ENCODE measurements around the gene NSUN4. TPM values are rescaled to one million over a fixed set of nuclear protein-coding genes. Genes with fewer than 3 reads are reported as not detected.

Gene NSUN4
- 11.9 and 22.9 TPM in 2 replicates for total RNA-seq

GRCh38 chr1:46340404-46341221, at the start of gene NSUN4:
Gene NSUN4, plus strand, starts transcription at chr1:46340807. Its CDS starts 20 bp downstream, at chr1:46340827.
- H3K4me3 ChIP-seq (ENCODE audit: low read depth, low read length): peak within 1 kb of the TSS; percentile 92
- TF ChIP-seq, protein P1, sequence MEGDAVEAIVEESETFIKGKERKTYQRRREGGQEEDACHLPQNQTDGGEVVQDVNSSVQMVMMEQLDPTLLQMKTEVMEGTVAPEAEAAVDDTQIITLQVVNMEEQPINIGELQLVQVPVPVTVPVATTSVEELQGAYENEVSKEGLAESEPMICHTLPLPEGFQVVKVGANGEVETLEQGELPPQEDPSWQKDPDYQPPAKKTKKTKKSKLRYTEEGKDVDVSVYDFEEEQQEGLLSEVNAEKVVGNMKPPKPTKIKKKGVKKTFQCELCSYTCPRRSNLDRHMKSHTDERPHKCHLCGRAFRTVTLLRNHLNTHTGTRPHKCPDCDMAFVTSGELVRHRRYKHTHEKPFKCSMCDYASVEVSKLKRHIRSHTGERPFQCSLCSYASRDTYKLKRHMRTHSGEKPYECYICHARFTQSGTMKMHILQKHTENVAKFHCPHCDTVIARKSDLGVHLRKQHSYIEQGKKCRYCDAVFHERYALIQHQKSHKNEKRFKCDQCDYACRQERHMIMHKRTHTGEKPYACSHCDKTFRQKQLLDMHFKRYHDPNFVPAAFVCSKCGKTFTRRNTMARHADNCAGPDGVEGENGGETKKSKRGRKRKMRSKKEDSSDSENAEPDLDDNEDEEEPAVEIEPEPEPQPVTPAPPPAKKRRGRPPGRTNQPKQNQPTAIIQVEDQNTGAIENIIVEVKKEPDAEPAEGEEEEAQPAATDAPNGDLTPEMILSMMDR (IDR thresholded peaks at IDR 0.05; ENCODE audit: insufficient read depth, low read depth, low read length): peak; percentile 57
- DNase-seq (ENCODE audit: low read depth): peak; percentile 99

GRCh38 chr1:46295306-46295705, 45.3 kb upstream of the NSUN4 start:
- TF ChIP-seq, protein P1 (IDR thresholded peaks at IDR 0.05; ENCODE audit: insufficient read depth, low read depth, low read length): no peak
- H3K4me3 ChIP-seq (ENCODE audit: low read depth, low read length): no peak overlapping the region
- no peak for DNase-seq (ENCODE audit: low read depth)

GRCh38 chr1:46298387-46298786, 42.2 kb upstream of the NSUN4 start:
- no peak for DNase-seq (ENCODE audit: low read depth)
- H3K4me3 ChIP-seq (ENCODE audit: low read depth, low read length): no peak overlapping the region
- TF ChIP-seq, protein P1 (IDR thresholded peaks at IDR 0.05; ENCODE audit: insufficient read depth, low read depth, low read length): no peak

DNA sequence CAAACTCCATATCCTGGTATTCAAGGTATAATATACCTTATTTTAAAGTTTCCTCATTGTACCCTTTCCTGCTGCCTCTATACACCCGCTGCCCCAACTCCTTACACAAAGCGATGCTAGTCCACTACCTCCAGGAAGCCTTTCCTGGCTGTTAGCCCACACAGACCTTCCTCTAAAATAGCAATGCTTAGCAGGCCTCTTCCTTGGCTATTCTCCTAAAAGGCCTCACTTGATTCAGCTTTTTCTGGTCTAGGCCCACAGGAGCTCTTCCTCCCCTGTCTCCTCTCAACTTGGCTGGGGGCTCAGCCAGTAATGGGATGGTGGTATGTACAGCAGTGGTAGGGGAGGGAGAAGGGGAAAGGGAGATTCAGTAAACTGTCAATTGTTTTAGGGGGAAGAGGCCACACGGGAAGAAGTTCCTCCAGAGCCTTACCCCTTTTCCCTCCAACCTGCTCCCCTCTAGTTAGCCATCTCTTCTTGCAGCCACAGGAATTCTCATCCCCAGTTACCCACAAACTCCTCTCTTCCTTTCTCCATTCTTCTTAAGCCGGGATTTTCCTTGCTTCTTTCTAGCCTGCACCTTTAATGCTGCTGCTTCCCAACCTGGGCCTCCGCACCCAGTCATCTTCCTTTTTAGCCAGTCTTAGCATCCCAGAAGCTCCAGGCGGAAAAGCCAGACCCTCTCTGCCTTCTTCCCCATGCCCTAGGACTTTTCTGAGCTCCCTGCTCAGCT, 39.8 kb upstream of the NSUN4 start:
- DNase-seq (ENCODE audit: low read depth): peak; percentile 43
- TF ChIP-seq, protein P1 (IDR thresholded peaks at IDR 0.05; ENCODE audit: insufficient read depth, low read depth, low read length): no peak
- H3K4me3 ChIP-seq (ENCODE audit: low read depth, low read length): peak overlapping the region; percentile 96

GRCh38 chr1:46301406-46301807, 39.2 kb upstream of the NSUN4 start:
- TF ChIP-seq, protein P1 (IDR thresholded peaks at IDR 0.05; ENCODE audit: insufficient read depth, low read depth, low read length): no peak
- peak overlapping the region; percentile 96 for H3K4me3 ChIP-seq (ENCODE audit: low read depth, low read length)
- DNase-seq (ENCODE audit: low read depth): no peak

- peak; percentile 74 for DNase-seq (ENCODE audit: low read depth)
- TF ChIP-seq, protein P1 (IDR thresholded peaks at IDR 0.05; ENCODE audit: insufficient read depth, low read depth, low read length): peak; percentile 31
- peak overlapping the region; percentile 96 for H3K4me3 ChIP-seq (ENCODE audit: low read depth, low read length)
Observed at GRCh38 chr1:46301808-46302640, 38.6 kb upstream of the NSUN4 start.

Measured in fibroblast of villous mesenchyme (primary cell).